HEK293 (cell line): ENCODE measurements around the gene RHBG.
"Not testable (repeated sequence)": the region's sequence is repeated elsewhere in the genome, so short reads cannot be mapped to it uniquely, and the experiment has no call there.

Source experiments
- CTCF ChIA-PET: fragments of 350-600 bp; formaldehyde crosslinking; extraction: SDS; loops from one replicate; lab custom pipeline; 2021; ENCODE audit warnings: antibody characterized with exemption; lab: Yijun Ruan, JAX
- POLR2A ChIA-PET: fragments of 300-600 bp; formaldehyde crosslinking; extraction: SDS; loops from one replicate; lab custom pipeline; 2020; ENCODE audit warnings: antibody characterized with exemption, inconsistent platforms; lab: Yijun Ruan, JAX
- H3K27ac ChIP-seq: fragments of 200-500 bp; sonication (Bioruptor generic); 2 replicates; pipeline ENCODE4 v1.5.1; 2014; ENCODE audit warnings: low read depth, low read length, control low read depth, inconsistent platforms; ENCODE audit errors: extremely low read depth
- H3K36me3 ChIP-seq, 2 experiments: fragments of 200-500 bp in 1 of 2; sonication (Bioruptor generic) in 1 of 2; 1 replicate in 1 of 2; 2 replicates in 1 of 2; pipeline ENCODE4 v1.5.1; 2014 to 2017; ENCODE audit warnings: inconsistent platforms in 2 of 2, low read length in 2 of 2; ENCODE audit not compliant: control insufficient read depth in 2 of 2, insufficient read depth in 1 of 2
- H3K4me1 ChIP-seq: fragments of 200-500 bp; sonication (Bioruptor generic); 2 replicates; pipeline ENCODE4 v1.5.1; 2014; ENCODE audit warnings: mild to moderate bottlenecking, low read length, inconsistent platforms; ENCODE audit not compliant: control insufficient read depth, insufficient read depth
- H3K4me3 ChIP-seq: 2 replicates; pipeline ENCODE4 v1.5.1; 2011; ENCODE audit warnings: low read depth, mild to moderate bottlenecking, control low read depth, low read length, moderate library complexity
- H3K9me3 ChIP-seq: fragments of 200-500 bp; sonication (Bioruptor generic); 2 replicates; pipeline ENCODE4 v1.5.1; 2014; ENCODE audit warnings: low read depth, low read length, inconsistent platforms; ENCODE audit not compliant: control insufficient read depth, insufficient read depth
- GLIS1 ChIP-seq: fragments of 450-650 bp; formaldehyde crosslinking; IDR thresholded peaks from 2 replicates; pipeline ENCODE4 v1.5.1; 2016; ENCODE audit warnings: missing biosample characterization, missing genetic modification characterization
- MZF1 ChIP-seq: fragments of 450-650 bp; formaldehyde crosslinking; IDR thresholded peaks from 2 replicates; pipeline ENCODE4 v1.5.1; 2017; ENCODE audit warnings: missing biosample characterization, missing genetic modification characterization, borderline replicate concordance
- OVOL3 ChIP-seq: fragments of 450-650 bp; formaldehyde crosslinking; IDR thresholded peaks from 2 replicates; pipeline ENCODE4 v1.5.1; 2016; ENCODE audit warnings: missing biosample characterization, missing genetic modification characterization
- PRDM1 ChIP-seq: fragments of 450-650 bp; formaldehyde crosslinking; IDR thresholded peaks from 2 replicates; pipeline ENCODE4; 2016; ENCODE audit warnings: missing biosample characterization, missing genetic modification characterization
- ZBTB20 ChIP-seq: fragments of 450-650 bp; formaldehyde crosslinking; IDR thresholded peaks from 2 replicates; pipeline ENCODE4 v1.5.1; 2016; ENCODE audit warnings: missing biosample characterization, missing genetic modification characterization
- ZBTB49 ChIP-seq: fragments of 450-650 bp; formaldehyde crosslinking; IDR thresholded peaks from 2 replicates; pipeline ENCODE4 v1.5.1; 2016; ENCODE audit warnings: missing biosample characterization, missing genetic modification characterization, low read depth
- ZNF133 ChIP-seq: fragments of 450-650 bp; formaldehyde crosslinking; IDR thresholded peaks from 2 replicates; pipeline ENCODE4 v1.5.1; 2016; ENCODE audit warnings: missing biosample characterization, missing genetic modification characterization
- ZNF140 ChIP-seq: fragments of 450-650 bp; formaldehyde crosslinking; IDR thresholded peaks from 2 replicates; pipeline ENCODE4 v1.5.1; 2016; ENCODE audit warnings: missing biosample characterization, missing genetic modification characterization
- ZNF341 ChIP-seq: fragments of 450-650 bp; formaldehyde crosslinking; IDR thresholded peaks from 2 replicates; pipeline ENCODE4; 2016; ENCODE audit warnings: low read depth, missing biosample characterization, missing genetic modification characterization
- ZNF449 ChIP-seq: fragments of 450-650 bp; formaldehyde crosslinking; IDR thresholded peaks from 2 replicates; pipeline ENCODE4 v1.5.1; 2017; ENCODE audit warnings: missing biosample characterization, mild to moderate bottlenecking, missing genetic modification characterization, moderate library complexity
- ZNF654 ChIP-seq: fragments of 450-650 bp; formaldehyde crosslinking; IDR thresholded peaks from 2 replicates; pipeline ENCODE4 v1.5.1; 2016; ENCODE audit warnings: low read depth, missing biosample characterization, missing genetic modification characterization
- ZNF707 ChIP-seq: fragments of 450-650 bp; formaldehyde crosslinking; IDR thresholded peaks from 2 replicates; pipeline ENCODE4 v1.5.1; 2016; ENCODE audit warnings: missing biosample characterization, missing genetic modification characterization
- TF ChIP-seq, protein P1 (sequence below): fragments of 450-650 bp; formaldehyde crosslinking; IDR thresholded peaks from 2 replicates; pipeline ENCODE4 v1.5.1; 2016; ENCODE audit warnings: missing biosample characterization, missing genetic modification characterization

RHBG gene, protein sequence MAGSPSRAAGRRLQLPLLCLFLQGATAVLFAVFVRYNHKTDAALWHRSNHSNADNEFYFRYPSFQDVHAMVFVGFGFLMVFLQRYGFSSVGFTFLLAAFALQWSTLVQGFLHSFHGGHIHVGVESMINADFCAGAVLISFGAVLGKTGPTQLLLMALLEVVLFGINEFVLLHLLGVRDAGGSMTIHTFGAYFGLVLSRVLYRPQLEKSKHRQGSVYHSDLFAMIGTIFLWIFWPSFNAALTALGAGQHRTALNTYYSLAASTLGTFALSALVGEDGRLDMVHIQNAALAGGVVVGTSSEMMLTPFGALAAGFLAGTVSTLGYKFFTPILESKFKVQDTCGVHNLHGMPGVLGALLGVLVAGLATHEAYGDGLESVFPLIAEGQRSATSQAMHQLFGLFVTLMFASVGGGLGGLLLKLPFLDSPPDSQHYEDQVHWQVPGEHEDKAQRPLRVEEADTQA

DNA sequence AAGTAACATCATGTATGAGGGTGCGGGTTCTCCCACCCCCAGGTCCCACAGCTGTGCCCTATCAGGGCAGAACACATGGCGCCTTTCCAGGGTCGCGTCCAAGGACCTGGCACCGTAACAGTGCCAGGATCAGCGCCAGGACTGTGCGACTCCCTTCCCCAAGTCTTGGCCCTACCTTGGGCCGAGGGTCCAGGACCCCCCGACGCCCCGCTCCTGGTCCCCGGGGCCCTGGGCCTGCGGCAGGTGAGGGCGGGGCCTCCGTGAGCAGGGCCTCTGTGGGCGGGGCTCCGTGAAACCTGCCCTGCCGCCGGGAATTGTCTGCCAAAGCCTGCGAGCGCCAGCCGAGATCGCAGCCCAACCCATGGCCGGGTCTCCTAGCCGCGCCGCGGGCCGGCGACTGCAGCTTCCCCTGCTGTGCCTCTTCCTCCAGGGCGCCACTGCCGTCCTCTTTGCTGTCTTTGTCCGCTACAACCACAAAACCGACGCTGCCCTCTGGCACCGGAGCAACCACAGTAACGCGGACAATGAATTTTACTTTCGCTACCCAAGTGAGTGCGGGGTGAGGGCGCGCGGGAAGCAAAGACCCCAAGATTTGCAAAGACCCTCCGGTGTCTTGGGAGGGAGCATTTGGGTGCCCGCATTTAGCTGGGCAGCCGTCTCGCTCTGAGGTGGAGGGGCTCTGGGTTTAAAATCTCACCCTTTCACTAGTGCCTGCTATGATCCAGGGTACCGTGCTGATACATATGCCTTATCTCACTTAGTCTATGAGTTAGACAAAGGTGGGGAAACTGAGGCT, at the start of gene RHBG:
Gene RHBG (plus strand): TSS at position 323 of the 796 bp plus-strand sequence. CDS start 39 bp downstream, at position 362.
- POLR2A ChIA-PET = no interaction called here
- CTCF ChIA-PET = interaction anchor here (1.0 to 5.7 kb wide), 3 partner anchors 9 to 77 kb away, joined by 3 to 34 read pairs (median 11); no protein-coding TSS in a partner anchor
- Histone ChIP-seq H3K4me1 (no peaks in the 10 kb centered on the region), H3K4me3 (peak within 1 kb of the TSS; percentile 15), H3K27ac (no peak within 1 kb of the TSS), H3K9me3 (no peaks in the 10 kb centered on the region), H3K36me3 (no peaks in the 10 kb centered on the region)
- TF ChIP-seq ZBTB20 (peak; percentile 80), MZF1 (tag by site-specific recombination) (no peak), ZNF707 (tag by site-specific recombination) (peak; percentile 52; the same call in 1 of the 2 replicates), OVOL3 (no peak), ZNF449 (tag by site-specific recombination) (peak; percentile 48; the same call in 1 of the 2 replicates), ZBTB49 (tag by site-specific recombination) (no peak)

- TF ChIP-seq ZNF654 (tag by site-specific recombination) (peak; percentile 52), ZNF341 (tag by site-specific recombination) (no peak)
- Histone ChIP-seq H3K27ac (no peak overlapping the region), H3K36me3 (peaks cover 92 to 96% of the 10 kb centered on the region in 2 experiments), H3K4me1 (no peaks in the 10 kb centered on the region), H3K9me3 (no peaks in the 10 kb centered on the region), H3K4me3 (no peak overlapping the region)
- POLR2A ChIA-PET = interaction anchor here (1.4 kb wide), 1 partner anchor 37 kb away, joined by 6 read pairs; the partner anchor contains the start of gene SMG5
- CTCF ChIA-PET = interaction anchor here (0.5 to 2.4 kb wide), 27 partner anchors 9 to 1190 kb away, joined by 3 to 14 read pairs (median 4); partner anchors contain the start of genes CCT3, GLMP and TSACC
Measured at GRCh38 chr1:156319664-156320063, 49.3 kb upstream of the RHBG start.

DNA sequence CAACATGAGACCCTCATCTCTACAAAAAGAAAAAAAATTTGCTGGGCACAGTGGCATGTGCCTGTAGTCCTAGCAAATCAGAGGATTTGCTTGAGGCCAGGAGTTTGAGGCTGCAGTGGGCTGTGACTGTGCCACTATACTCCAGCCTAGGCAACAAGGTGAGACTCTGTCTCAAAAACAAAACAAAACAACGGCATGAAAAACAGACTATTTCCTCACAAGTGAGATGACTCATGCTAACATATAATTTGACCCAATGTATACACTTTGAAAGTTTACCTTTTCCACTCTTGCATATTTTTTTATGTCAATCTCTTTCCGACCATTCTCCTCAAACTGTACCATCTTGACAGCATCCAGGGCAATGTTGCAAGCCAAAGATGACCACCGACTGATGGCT, 48.5 kb upstream of the RHBG start:
- ChIA-PET POLR2A (interaction anchor here (1.4 kb wide), 1 partner anchor 38 kb away, joined by 6 read pairs; the partner anchor contains the start of gene SMG5), CTCF (interaction anchor here (0.7 to 1.6 kb wide), 7 partner anchors 10 to 223 kb away, joined by 3 to 9 read pairs (median 5); no protein-coding TSS in a partner anchor)
- Histone ChIP-seq H3K9me3 (no peaks in the 10 kb centered on the region), H3K36me3 (peaks cover 92 to 96% of the 10 kb centered on the region in 2 experiments), H3K27ac (no peak overlapping the region), H3K4me1 (no peaks in the 10 kb centered on the region)
- TF ChIP-seq ZNF133 (tag by site-specific recombination) (no peak), ZNF140 (no peak), GLIS1 (tag by site-specific recombination) (no peak), PRDM1 (tag by site-specific recombination) (no peak)
- TF ChIP-seq, protein P1, sequence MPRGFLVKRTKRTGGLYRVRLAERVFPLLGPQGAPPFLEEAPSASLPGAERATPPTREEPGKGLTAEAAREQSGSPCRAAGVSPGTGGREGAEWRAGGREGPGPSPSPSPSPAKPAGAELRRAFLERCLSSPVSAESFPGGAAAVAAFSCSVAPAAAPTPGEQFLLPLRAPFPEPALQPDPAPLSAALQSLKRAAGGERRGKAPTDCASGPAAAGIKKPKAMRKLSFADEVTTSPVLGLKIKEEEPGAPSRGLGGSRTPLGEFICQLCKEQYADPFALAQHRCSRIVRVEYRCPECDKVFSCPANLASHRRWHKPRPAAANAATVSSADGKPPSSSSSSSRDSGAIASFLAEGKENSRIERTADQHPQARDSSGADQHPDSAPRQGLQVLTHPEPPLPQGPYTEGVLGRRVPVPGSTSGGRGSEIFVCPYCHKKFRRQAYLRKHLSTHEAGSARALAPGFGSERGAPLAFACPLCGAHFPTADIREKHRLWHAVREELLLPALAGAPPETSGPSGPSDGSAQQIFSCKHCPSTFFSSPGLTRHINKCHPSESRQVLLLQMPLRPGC (tag by site-specific recombination) = no peak
- TF ChIP-seq, all 188 proteins: peak for 0
- no peak overlapping the region for H3K4me3 ChIP-seq

DNA sequence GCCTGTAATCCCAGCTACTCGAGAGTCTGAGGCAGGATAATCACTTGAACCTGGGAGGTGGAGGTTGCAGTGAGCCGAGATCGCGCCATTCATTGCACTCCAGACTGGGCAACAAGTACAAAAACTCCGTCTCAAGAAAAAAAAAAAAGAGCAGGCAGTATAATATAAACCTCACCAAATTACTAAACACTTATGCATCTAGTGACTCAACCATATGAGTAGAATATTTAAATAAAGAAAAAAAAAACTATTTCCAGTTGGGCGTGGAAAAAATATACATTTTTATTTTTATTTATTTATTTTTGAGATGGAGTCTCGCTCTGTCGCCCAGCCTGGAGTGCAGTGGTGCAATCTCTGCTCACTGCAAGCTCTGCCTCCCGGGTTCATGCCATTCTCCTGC, 45.8 kb upstream of the RHBG start:
- H3K4me1 ChIP-seq, H3K9me3 ChIP-seq, H3K27ac ChIP-seq, CTCF ChIA-PET, H3K4me3 ChIP-seq: not testable (repeated sequence)
- peaks cover 81 to 85% of the 10 kb centered on the region in 2 experiments for H3K36me3 ChIP-seq
- POLR2A ChIA-PET = interaction anchor here (0.6 kb wide), 1 partner anchor 190 kb away, joined by 7 read pairs; no protein-coding TSS in a partner anchor
